H4 (cell line): ENCODE measurements around the gene MRTFA. TPM values are rescaled to one million over a fixed set of nuclear protein-coding genes. Genes with fewer than 3 reads are reported as not detected.

ENCODE experiments used
- total RNA-seq: library from RNA; depleted of rRNA; stranded (reverse); fragments of >200 nt; shearing (Covaris generic); gene quantifications from 2 replicates; pipeline ENCODE4 v1.2.3, GENCODE V29; 2014; rRNA removed

Gene MRTFA
- total RNA-seq, 1 experiment from 2014 or later, result 20.5 TPM

Other genes with a start within 250 kb of the MRTFA start
- not detected in 2 replicates for gene MCHR1, start 42.8 kb upstream of the MRTFA start, total RNA-seq
- gene SLC25A17, start 182.6 kb upstream of the MRTFA start, total RNA-seq, result 46.1 and 47.3 TPM in 2 replicates
- 145 and 175 TPM in 2 replicates for gene ST13, start 219.9 kb upstream of the MRTFA start, total RNA-seq
- 7.9 and 16.7 TPM in 2 replicates for gene XPNPEP3, start 220.4 kb upstream of the MRTFA start, total RNA-seq
- not detected in 2 replicates for gene DNAJB7, start 225.4 kb upstream of the MRTFA start, total RNA-seq